BLaER1 (cell line): ENCODE measurements around the gene MSI2.
A peak's percentile ranks its signal among the peaks of the same experiment; 100 is the strongest.
"Not testable (repeated sequence)": the region's sequence is repeated elsewhere in the genome, so short reads cannot be mapped to it uniquely, and the experiment has no call there.

Source experiments
- H3K27ac ChIP-seq: shearing (Covaris generic); formaldehyde crosslinking; 2 replicates; pipeline ENCODE4 v1.8.1; 2022
- H3K27me3 ChIP-seq: shearing (Covaris generic); formaldehyde crosslinking; 2 replicates; pipeline ENCODE4 v1.8.1; 2022
- H3K36me3 ChIP-seq: shearing (Covaris generic); formaldehyde crosslinking; 2 replicates; pipeline ENCODE4 v1.8.1; 2022
- H3K4me1 ChIP-seq: shearing (Covaris generic); formaldehyde crosslinking; 2 replicates; pipeline ENCODE4 v1.8.1; 2022
- H3K4me2 ChIP-seq: shearing (Covaris generic); formaldehyde crosslinking; 2 replicates; pipeline ENCODE4 v1.8.1; 2022
- H3K4me3 ChIP-seq: shearing (Covaris generic); formaldehyde crosslinking; 2 replicates; pipeline ENCODE4 v1.8.1; 2022
- H3K9ac ChIP-seq: shearing (Covaris generic); formaldehyde crosslinking; 2 replicates; pipeline ENCODE4 v1.8.1; 2022
- H3K9me3 ChIP-seq: shearing (Covaris generic); formaldehyde crosslinking; 2 replicates; pipeline ENCODE4 v1.8.1; 2022
- H4K20me1 ChIP-seq: shearing (Covaris generic); formaldehyde crosslinking; 2 replicates; pipeline ENCODE4 v1.8.1; 2022
- Cebpa-rat ChIP-seq: shearing (Covaris generic); IDR thresholded peaks from 2 replicates; pipeline ENCODE4 v1.8.1; 2022

The MSI2 gene

GRCh38 chr17:57493171-57493570 lies 236.8 kb downstream of the MSI2 start:
- no peak overlapping the region for H3K4me3 ChIP-seq
- H3K4me1 ChIP-seq, result peaks cover 100% of the 10 kb centered on the region
- peaks cover 100% of the 10 kb centered on the region for H4K20me1 ChIP-seq
- H3K27ac ChIP-seq, result peak overlapping the region; percentile 33
- TF ChIP-seq Cebpa-rat, result no peak
- H3K9me3 ChIP-seq, result no peaks in the 10 kb centered on the region
- H3K36me3 ChIP-seq, result peaks cover 96% of the 10 kb centered on the region
- H3K4me2 ChIP-seq, result peak overlapping the region; percentile 33
- no peak overlapping the region for H3K9ac ChIP-seq
- H3K27me3 ChIP-seq, result no peaks in the 10 kb centered on the region

DNA sequence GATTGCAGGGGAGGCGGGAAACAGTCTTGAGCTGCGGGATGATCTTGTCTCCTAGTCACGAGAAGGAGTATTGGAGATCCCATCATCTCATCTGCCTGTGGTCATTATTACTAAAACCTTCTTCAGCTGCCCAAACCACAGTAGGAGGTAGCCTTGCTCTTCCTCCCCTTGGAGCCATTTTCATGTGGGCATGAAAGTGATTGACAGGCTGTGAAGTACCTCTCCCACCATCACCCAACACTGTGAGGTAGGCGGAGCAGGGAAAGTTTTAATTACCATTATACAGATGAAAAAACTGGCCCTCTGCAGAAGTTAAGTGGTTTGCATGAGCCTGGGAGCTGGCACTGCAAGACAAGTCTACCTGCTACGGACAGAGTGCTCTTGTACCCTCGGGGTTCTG lies 237.3 kb downstream of the MSI2 start:
- Histone ChIP-seq H4K20me1 (peaks cover 100% of the 10 kb centered on the region), H3K4me1 (peaks cover 100% of the 10 kb centered on the region), H3K36me3 (peaks cover 96% of the 10 kb centered on the region), H3K27me3 (no peaks in the 10 kb centered on the region), H3K9ac (no peak overlapping the region), H3K4me3 (no peak overlapping the region), H3K27ac (peak overlapping the region; percentile 33; the same call in 1 of the 2 replicates), H3K9me3 (no peaks in the 10 kb centered on the region), H3K4me2 (no peak overlapping the region)
- TF ChIP-seq Cebpa-rat, result no peak

DNA sequence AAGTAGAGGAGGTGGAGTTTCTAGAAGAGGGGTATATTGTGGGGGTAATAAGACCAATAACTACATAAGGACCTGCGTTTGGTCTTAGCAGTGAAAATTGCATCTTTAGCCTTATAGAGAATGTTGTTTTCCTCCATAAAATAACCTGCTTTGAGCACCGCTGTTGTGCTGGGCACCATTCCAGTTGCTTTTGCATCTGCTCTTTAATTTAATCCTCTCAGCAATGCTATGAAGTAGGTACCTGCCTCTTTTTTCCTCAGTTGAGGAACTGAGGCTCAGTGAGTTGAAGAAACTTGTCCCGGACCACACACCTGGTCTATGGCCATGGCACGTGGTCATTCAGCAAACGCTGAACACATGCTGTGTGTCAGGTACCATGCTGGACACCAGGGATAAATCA lies 238.1 kb downstream of the MSI2 start:
- Histone ChIP-seq H4K20me1 (peaks cover 97% of the 10 kb centered on the region), H3K4me3 (no peak overlapping the region), H3K27ac (no peak overlapping the region), H3K4me1 (peaks cover 99% of the 10 kb centered on the region), H3K9ac (no peak overlapping the region), H3K27me3 (no peaks in the 10 kb centered on the region), H3K9me3 (no peaks in the 10 kb centered on the region), H3K4me2 (no peak overlapping the region), H3K36me3 (peaks cover 88% of the 10 kb centered on the region)
- TF ChIP-seq Cebpa-rat, result no peak

GRCh38 chr17:57495771-57496170 lies 239.4 kb downstream of the MSI2 start:
- peak overlapping the region; percentile 46; the same call in 1 of the 2 replicates for H3K4me2 ChIP-seq
- H3K36me3 ChIP-seq, result peaks cover 89% of the 10 kb centered on the region
- H3K9me3 ChIP-seq, result no peaks in the 10 kb centered on the region
- peaks cover 97% of the 10 kb centered on the region for H4K20me1 ChIP-seq
- TF ChIP-seq Cebpa-rat, result no peak
- H3K27me3 ChIP-seq, result no peaks in the 10 kb centered on the region
- H3K4me3 ChIP-seq, result no peak overlapping the region
- H3K27ac ChIP-seq, result 0 out of 2 replicates have a peak overlapping the region, but pooled peaks have one; percentile 14
- H3K9ac ChIP-seq, result no peak overlapping the region
- peaks cover 99% of the 10 kb centered on the region for H3K4me1 ChIP-seq

DNA sequence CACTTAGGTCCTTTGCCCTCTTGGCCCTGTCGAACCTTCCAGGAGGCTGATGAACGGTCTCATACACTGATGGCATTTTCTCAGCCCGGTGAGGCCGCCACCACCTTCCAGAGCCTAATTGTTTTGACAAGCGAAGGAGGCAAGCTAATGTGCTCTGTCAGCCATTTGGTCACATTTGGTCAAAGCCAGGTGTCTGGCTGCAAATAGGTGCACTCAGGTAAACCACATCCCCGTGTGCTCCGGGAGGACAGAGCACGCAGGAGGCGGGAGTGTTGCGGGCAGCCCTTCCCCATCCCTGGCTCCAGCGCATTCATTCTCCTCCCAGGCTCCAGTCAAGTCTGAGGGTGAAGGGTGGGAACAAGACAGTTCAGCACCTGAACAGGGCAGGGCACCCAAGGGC lies 240.1 kb downstream of the MSI2 start:
- Histone ChIP-seq H3K9ac (no peak overlapping the region), H3K27me3 (no peaks in the 10 kb centered on the region), H4K20me1 (peaks cover 97% of the 10 kb centered on the region), H3K4me1 (peaks cover 99% of the 10 kb centered on the region), H3K4me3 (no peak overlapping the region), H3K4me2 (peak overlapping the region; percentile 46), H3K9me3 (no peaks in the 10 kb centered on the region), H3K27ac (0 out of 2 replicates have a peak overlapping the region, but pooled peaks have one; percentile 14), H3K36me3 (peaks cover 89% of the 10 kb centered on the region)
- no peak for TF ChIP-seq Cebpa-rat

DNA sequence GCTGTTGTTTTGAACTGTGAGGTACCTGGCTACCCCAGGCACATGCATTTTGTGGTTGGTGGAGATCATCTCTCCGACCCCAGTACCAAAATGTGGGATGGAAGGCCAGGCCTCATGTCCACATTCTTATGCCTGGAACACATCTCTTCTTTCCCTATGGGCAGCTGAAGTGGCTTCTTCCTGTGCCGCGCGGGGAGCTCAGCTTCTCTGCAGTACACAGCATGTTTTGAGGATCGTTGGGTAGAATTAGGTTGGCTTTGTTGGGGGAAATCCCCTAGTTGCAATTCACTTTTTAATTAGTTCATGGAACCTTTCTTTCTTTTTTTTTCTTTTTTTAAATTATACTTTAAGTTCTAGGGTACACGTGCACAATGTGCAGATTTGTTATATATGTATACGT lies 242.1 kb downstream of the MSI2 start:
- Histone ChIP-seq H4K20me1 (peaks cover 95% of the 10 kb centered on the region), H3K27ac (no peak overlapping the region), H3K4me2 (peak overlapping the region; percentile 46), H3K27me3 (no peaks in the 10 kb centered on the region), H3K4me1 (peaks cover 98% of the 10 kb centered on the region), H3K9ac (no peak overlapping the region), H3K4me3 (no peak overlapping the region), H3K9me3 (no peaks in the 10 kb centered on the region), H3K36me3 (peaks cover 80% of the 10 kb centered on the region)
- TF ChIP-seq Cebpa-rat, result no peak

- Histone ChIP-seq H3K27ac (peak overlapping the region; percentile 69; the same call in 1 of the 2 replicates), H3K4me2 (peak overlapping the region; percentile 49), H3K36me3 (peaks cover 80% of the 10 kb centered on the region), H3K4me1 (peaks cover 98% of the 10 kb centered on the region), H4K20me1 (peaks cover 94% of the 10 kb centered on the region)
- not testable (repeated sequence) for H3K9ac ChIP-seq, H3K27me3 ChIP-seq, H3K9me3 ChIP-seq, H3K4me3 ChIP-seq
Observed at GRCh38 chr17:57499221-57499620, 242.9 kb downstream of the MSI2 start.

DNA sequence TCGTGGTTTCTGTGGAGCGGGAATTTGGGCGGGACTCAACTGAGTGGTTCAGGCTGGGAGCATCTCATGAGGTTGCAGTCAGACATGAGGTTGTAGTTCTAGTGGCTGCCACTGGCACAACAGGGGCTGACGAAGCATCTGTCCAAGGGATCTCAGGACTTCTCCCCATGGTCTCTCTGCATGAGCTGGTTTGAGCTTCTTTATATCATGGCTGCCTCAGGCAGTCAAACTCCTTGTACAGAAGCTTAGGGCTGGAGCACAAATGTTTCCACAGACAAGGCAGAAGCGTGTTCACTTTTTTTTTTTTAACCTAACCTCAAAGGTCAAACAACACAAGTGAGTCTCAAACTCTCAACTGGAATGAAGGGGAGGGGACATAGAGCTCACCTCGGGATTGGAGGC lies 243.3 kb downstream of the MSI2 start:
- H3K9me3 ChIP-seq, result no peaks in the 10 kb centered on the region
- H3K27ac ChIP-seq, result peak overlapping the region; percentile 69; the same call in 1 of the 2 replicates
- H3K27me3 ChIP-seq, result no peaks in the 10 kb centered on the region
- peak overlapping the region; percentile 49 for H3K4me2 ChIP-seq
- peaks cover 94% of the 10 kb centered on the region for H4K20me1 ChIP-seq
- H3K9ac ChIP-seq, result no peak overlapping the region
- peaks cover 77% of the 10 kb centered on the region for H3K36me3 ChIP-seq
- H3K4me3 ChIP-seq, result no peak overlapping the region
- no peak for TF ChIP-seq Cebpa-rat
- H3K4me1 ChIP-seq, result peaks cover 98% of the 10 kb centered on the region

DNA sequence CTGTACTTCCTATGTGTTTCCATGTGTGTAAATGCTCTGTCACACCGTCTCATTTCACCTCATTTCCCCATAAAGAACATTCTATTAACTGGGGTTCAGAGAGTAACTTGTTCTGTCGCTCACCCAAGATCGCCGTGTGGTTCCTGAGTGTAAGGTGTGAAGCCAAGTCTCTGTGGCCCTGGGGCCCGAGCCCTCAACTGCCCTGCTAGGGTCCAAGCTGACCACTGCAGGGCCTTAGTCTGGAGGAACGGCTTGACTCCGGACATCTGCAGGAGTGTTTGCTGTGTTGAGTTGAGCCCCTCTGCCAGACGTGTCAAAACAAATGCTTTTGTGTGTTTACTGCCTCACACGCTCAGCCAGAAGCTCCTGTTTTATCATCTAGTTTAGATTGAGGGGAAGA lies 244.7 kb downstream of the MSI2 start:
- no peaks in the 10 kb centered on the region for H3K27me3 ChIP-seq
- peak overlapping the region; percentile 69 for H3K27ac ChIP-seq
- H3K9me3 ChIP-seq, result no peaks in the 10 kb centered on the region
- peaks cover 68% of the 10 kb centered on the region for H3K36me3 ChIP-seq
- peaks cover 98% of the 10 kb centered on the region for H3K4me1 ChIP-seq
- peak overlapping the region; percentile 49 for H3K4me2 ChIP-seq
- 0 out of 2 replicates have a peak overlapping the region, but pooled peaks have one; percentile 11 for H3K9ac ChIP-seq
- no peak for TF ChIP-seq Cebpa-rat
- peaks cover 94% of the 10 kb centered on the region for H4K20me1 ChIP-seq
- no peak overlapping the region for H3K4me3 ChIP-seq

DNA sequence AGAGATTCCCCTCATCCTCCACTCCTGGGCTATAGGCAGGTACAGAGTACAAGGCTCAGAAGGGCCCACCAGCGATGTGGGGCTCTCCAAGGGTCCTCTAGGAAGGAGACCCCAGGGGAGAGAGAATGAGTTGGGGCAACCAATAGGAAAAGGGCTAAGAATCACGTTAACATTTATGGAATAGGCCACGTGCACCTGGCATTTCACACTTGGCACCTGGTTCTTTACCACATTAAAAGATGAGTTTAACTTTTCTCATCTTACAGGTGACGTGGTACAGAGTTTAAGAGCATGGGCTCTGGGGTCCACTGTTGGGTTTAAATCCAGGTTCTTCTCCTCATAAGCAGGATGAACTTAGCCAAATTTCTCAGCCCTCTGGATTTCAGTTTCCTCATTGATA lies 245.7 kb downstream of the MSI2 start:
- no peaks in the 10 kb centered on the region for H3K27me3 ChIP-seq
- H3K36me3 ChIP-seq, result peaks cover 66% of the 10 kb centered on the region
- no peaks in the 10 kb centered on the region for H3K9me3 ChIP-seq
- no peak overlapping the region for H3K4me3 ChIP-seq
- H3K9ac ChIP-seq, result no peak overlapping the region
- H3K4me1 ChIP-seq, result peaks cover 98% of the 10 kb centered on the region
- no peak for TF ChIP-seq Cebpa-rat
- H3K4me2 ChIP-seq, result peak overlapping the region; percentile 37; the same call in 1 of the 2 replicates
- peak overlapping the region; percentile 69; the same call in 1 of the 2 replicates for H3K27ac ChIP-seq
- peaks cover 93% of the 10 kb centered on the region for H4K20me1 ChIP-seq

DNA sequence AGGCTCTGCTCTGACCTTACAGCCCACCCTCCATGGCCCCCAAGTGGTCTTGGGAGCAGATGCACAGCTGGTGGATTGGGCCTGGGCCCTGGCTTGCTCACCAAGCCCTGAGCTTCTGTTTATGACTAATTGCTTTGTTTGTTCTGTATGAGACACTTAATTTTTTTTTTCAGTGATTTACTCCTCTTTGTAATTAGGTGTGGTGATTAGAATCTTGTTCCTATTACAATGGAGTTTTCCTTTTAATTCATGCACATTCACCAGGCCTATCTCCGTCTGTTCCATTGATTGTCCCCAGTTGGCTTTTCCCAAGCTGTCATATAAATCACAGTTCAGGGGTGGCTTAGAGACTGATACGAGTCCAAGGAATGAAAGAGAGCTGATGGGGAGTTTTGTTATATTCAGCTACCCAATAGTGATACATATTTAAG lies 246.5 kb downstream of the MSI2 start:
- H3K4me1 ChIP-seq, result peaks cover 98% of the 10 kb centered on the region
- peak overlapping the region; percentile 93 for H3K27ac ChIP-seq
- TF ChIP-seq Cebpa-rat, result no peak
- no peaks in the 10 kb centered on the region for H3K9me3 ChIP-seq
- H3K27me3 ChIP-seq, result no peaks in the 10 kb centered on the region
- H3K4me3 ChIP-seq, result no peak overlapping the region
- H3K36me3 ChIP-seq, result peaks cover 58% of the 10 kb centered on the region
- H3K9ac ChIP-seq, result no peak overlapping the region
- H3K4me2 ChIP-seq, result peak overlapping the region; percentile 22
- H4K20me1 ChIP-seq, result peaks cover 86% of the 10 kb centered on the region
